HG03469 (cell line): ENCODE data around the gene IFI27L1.
"Not testable (repeated sequence)": the region's sequence is repeated elsewhere in the genome, so short reads cannot be mapped to it uniquely, and the experiment has no call there.

Experiments used
- ATAC-seq: cut with Tn5 transposase; IDR thresholded peaks from one replicate; pipeline ENCODE4 v1.9.1; 2021; ENCODE audit warnings: mild to moderate bottlenecking, moderate library complexity, moderate number of reproducible peaks; ENCODE audit not compliant: unreplicated experiment

Gene IFI27L1

GRCh38 chr14:94047581-94047980 lies 33.5 kb upstream of the IFI27L1 start:
- no peak for ATAC-seq

- no peak for ATAC-seq
These were observed 32.2 kb upstream of the IFI27L1 start for GRCh38 chr14:94048691-94049624.

- ATAC-seq, result no peak
These were observed 31.5 kb upstream of the IFI27L1 start for GRCh38 chr14:94049625-94050023.

GRCh38 chr14:94050231-94050880 lies 30.8 kb upstream of the IFI27L1 start:
- ATAC-seq, result no peak

- ATAC-seq, result no peak
These were observed 30.0 kb upstream of the IFI27L1 start for GRCh38 chr14:94051115-94051514.

- ATAC-seq, result no peak
These were observed 29.3 kb upstream of the IFI27L1 start for GRCh38 chr14:94051779-94052178.

GRCh38 chr14:94052199-94052598 lies 28.9 kb upstream of the IFI27L1 start:
- ATAC-seq, result no peak

- ATAC-seq, result no peak
These were observed 28.4 kb upstream of the IFI27L1 start for GRCh38 chr14:94052662-94053061.

GRCh38 chr14:94054401-94054800 lies 26.7 kb upstream of the IFI27L1 start:
- ATAC-seq, result no peak

- ATAC-seq, result no peak
These were observed 26.2 kb upstream of the IFI27L1 start for GRCh38 chr14:94054936-94055335.

GRCh38 chr14:94056579-94057308 lies 24.4 kb upstream of the IFI27L1 start:
- no peak for ATAC-seq

GRCh38 chr14:94058128-94058673 lies 22.9 kb upstream of the IFI27L1 start:
- no peak for ATAC-seq

- ATAC-seq, result no peak
These were observed 22.4 kb upstream of the IFI27L1 start for GRCh38 chr14:94058674-94059138.

GRCh38 chr14:94059998-94060397 lies 21.1 kb upstream of the IFI27L1 start:
- no peak for ATAC-seq

- no peak for ATAC-seq
These were observed 18.7 kb upstream of the IFI27L1 start for GRCh38 chr14:94062344-94062940.

- no peak for ATAC-seq
These were observed 14.9 kb upstream of the IFI27L1 start for GRCh38 chr14:94066089-94066676.

- ATAC-seq, result not testable (repeated sequence)
These were observed 9.0 kb upstream of the IFI27L1 start for GRCh38 chr14:94072076-94072475.

GRCh38 chr14:94074534-94074933 lies 6.6 kb upstream of the IFI27L1 start:
- no peak for ATAC-seq

GRCh38 chr14:94075008-94075407 lies 6.1 kb upstream of the IFI27L1 start:
- no peak for ATAC-seq

- ATAC-seq, result no peak
These were observed 3.8 kb upstream of the IFI27L1 start for GRCh38 chr14:94077111-94077821.
